ENCODE measurements around the gene TDRD15.

- TF ChIP-seq CTCF (IDR thresholded peaks at IDR 0.05) (no peak), ZFX (IDR thresholded peaks at IDR 0.05; ENCODE audit: borderline replicate concordance) (no peak)
Measured at GRCh38 chr2:21146638-21147037, 22.9 kb downstream of the TDRD15 start.
